ENCODE measurements around the gene EFTUD2.

GRCh38 chr17:44928136-44928535, 28.9 kb upstream of the EFTUD2 start:
- no peak for TF ChIP-seq TAF1 (IDR thresholded peaks at IDR 0.05; ENCODE audit: low read depth)
- no peak for TF ChIP-seq EP300 (IDR thresholded peaks at IDR 0.05; ENCODE audit: borderline replicate concordance)
- TF ChIP-seq FOXM1 (IDR thresholded peaks at IDR 0.05; ENCODE audit: borderline replicate concordance, low read depth), result no peak
- no peak for TF ChIP-seq USF1 (IDR thresholded peaks at IDR 0.05)
- TF ChIP-seq CREB1 (IDR thresholded peaks at IDR 0.05; ENCODE audit: low read depth), result no peak
- TF ChIP-seq YY1 (IDR thresholded peaks at IDR 0.05; ENCODE audit: low read depth), result no peak
- TF ChIP-seq RAD21 (IDR thresholded peaks at IDR 0.05; ENCODE audit: low read depth), result no peak
- TF ChIP-seq TCF12 (IDR thresholded peaks at IDR 0.05; ENCODE audit: low read depth), result no peak
- no peak for TF ChIP-seq TEAD4 (IDR thresholded peaks at IDR 0.05)

Data from Ishikawa (cell line).